Spleen (tissue), 11 donors: ENCODE results near the gene KRTAP12-4. TPM values are rescaled to one million over a fixed set of nuclear protein-coding genes. Genes with fewer than 3 reads are reported as not detected.
"Not testable (repeated sequence)": the region's sequence is repeated elsewhere in the genome, so short reads cannot be mapped to it uniquely, and the experiment has no call there.

Experiments
- DNase-seq: peaks from one replicate; pipeline ENCODE4 v3.0.0-alpha.2; 2020
- H3K27ac ChIP-seq, 8 donors: fragments of 200-600 bp; sonication (generic) in 7 of 8; 1 replicate in 4 of 8; 2 replicates in 4 of 8; pipeline versions ENCODE4 v1.5.0 to v1.8.0; 2016 to 2021; ENCODE audit warnings: inconsistent platforms in 4 of 8, mild to moderate bottlenecking in 4 of 8, moderate library complexity in 1 of 8
- H3K27me3 ChIP-seq, 7 donors: fragments of 200-600 bp; sonication (generic) in 6 of 7; replicated peaks in 1 of 7; 1 replicate in 4 of 7; 2 replicates in 3 of 7; pipeline versions ENCODE4 v1.5.0 to v1.8.0; 2016 to 2021; ENCODE audit warnings: inconsistent platforms in 3 of 7, mild to moderate bottlenecking in 1 of 7
- H3K36me3 ChIP-seq, 6 donors: fragments of 200-600 bp; sonication (generic) in 5 of 6; 1 replicate in 4 of 6; 2 replicates in 2 of 6; pipeline versions ENCODE4 v1.5.0 to v1.8.0; 2016 to 2021; ENCODE audit warnings: inconsistent platforms in 2 of 6
- H3K4me1 ChIP-seq, 6 donors: fragments of 200-600 bp; sonication (generic) in 5 of 6; 1 replicate in 3 of 6; 2 replicates in 3 of 6; pipeline versions ENCODE4 v1.5.0 to v1.8.0; 2016 to 2021; ENCODE audit warnings: inconsistent platforms in 3 of 6
- H3K4me3 ChIP-seq, 8 donors: fragments of 200-600 bp; sonication (generic) in 7 of 8; 1 replicate in 4 of 8; 2 replicates in 4 of 8; pipeline versions ENCODE4 v1.5.0 to v1.8.0; 2016 to 2021; ENCODE audit warnings: inconsistent platforms in 4 of 8, mild to moderate bottlenecking in 4 of 8, moderate library complexity in 2 of 8
- H3K9me3 ChIP-seq, 8 donors: fragments of 200-600 bp; sonication (generic) in 7 of 8; 1 replicate in 4 of 8; 2 replicates in 4 of 8; pipeline versions ENCODE4 v1.5.0 to v1.8.0; 2016 to 2021; ENCODE audit warnings: inconsistent platforms in 4 of 8
- CTCF ChIP-seq, 11 experiments: fragments of 200-600 bp in 7 of 11; fragments of 450-650 bp in 4 of 11; sonication (generic) in 4 of 11; IDR thresholded peaks in 8 of 11; conservative IDR thresholded peaks in 3 of 11; 1 replicate in 7 of 11; 2 replicates in 4 of 11; pipeline versions ENCODE4 v1.4.0 to v1.8.0; 2016 to 2021; ENCODE audit warnings: antibody characterized with exemption in 11 of 11, inconsistent platforms in 4 of 11, mild to moderate bottlenecking in 1 of 11
- POLR2A ChIP-seq, 3 donors: fragments of 450-650 bp; IDR thresholded peaks; one replicate each; pipeline ENCODE4 v1.5.1; 2017; ENCODE audit warnings: antibody characterized with exemption in 3 of 3, mild to moderate bottlenecking in 1 of 3
- POLR2AphosphoS5 ChIP-seq, 3 donors: sonication (generic); formaldehyde crosslinking; IDR thresholded peaks; one replicate each; pipeline ENCODE4 v1.5.1; 2017; ENCODE audit warnings: antibody characterized with exemption in 3 of 3
- WGBS, 5 donors: extraction: QIAGEN DNeasy Blood & Tissue Kit in 3 of 5; methylation state at CpG; one replicate each; pipeline versions ENCODE4 v1.1.5 to v1.1.7; 2013 to 2018; 5-methylcytosine and 5-hydroxymethylcytosine counted together
- intact Hi-C: fragments of 100-400 bp; cut with DNase I; formaldehyde crosslinking; loops from one replicate; pipeline ENCODE4 v1.15.0; 2023; ENCODE audit warnings: low total_unique reads
- polyA plus RNA-seq, 3 donors: library from polyadenylated mRNA; stranded (reverse); fragments of 200-250 nt; gene quantifications; one replicate each; pipeline ENCODE4 v1.2.1, GENCODE V29; 2013
- total RNA-seq, 7 donors: library from RNA; depleted of rRNA in 3 of 7; stranded (reverse); fragments of >200 nt in 3 of 7; fragmentation: NEBNext Ultra II Directional in 4 of 7; extraction: Animal tissue kit (Norgen Biotek cat#: 25700) in 4 of 7; gene quantifications; one replicate each; pipeline versions ENCODE4 v1.1.0 to v1.2.1, GENCODE V29; 2016 to 2021
- donor health status: healthy with polysubstance abuse.
- donor health status: DM: no; HTN: no; CAD: no; lungs with moderate emphysema.
- donor health status: DM: no; HTN: no; CAD: no.
- donor health status: Bipolar disorder and iron deficiency.
- donor health status: healthy.
- donor health status: DM: no; HTN: no; CAD: no.
- donor health status: DM: yes; HTN: yes; CAD: no.

KRTAP12-4 gene
- total and polyA plus RNA-seq, 10 donors, result not detected

GRCh38 chr21:44650265-44650972 is 4.0 kb downstream of the KRTAP12-4 start:
- H3K4me3 ChIP-seq, result no peak overlapping the region
- peaks cover 0 to 35% (median 0%) of the 10 kb centered on the region in 7 donors for H3K27me3 ChIP-seq
- peaks cover 0 to 5% (median 3%) of the 10 kb centered on the region in 8 donors for H3K9me3 ChIP-seq
- no peak overlapping the region for H3K27ac ChIP-seq
- TF ChIP-seq CTCF (IDR thresholded peaks at IDR 0.05 in 8 of 11, conservative IDR thresholded peaks at IDR 0.05 in 3 of 11), result no peak
- TF ChIP-seq POLR2A (IDR thresholded peaks at IDR 0.05), result no peak
- no peak for TF ChIP-seq POLR2AphosphoS5 (IDR thresholded peaks at IDR 0.05)
- no peak for DNase-seq
- WGBS, 5 donors, result 88 to 93% (median 91%) methylated on average over 20 of the region's 20 CpGs
- intact Hi-C loops, result no loop called here
- H3K4me1 ChIP-seq, result no peaks in the 10 kb centered on the region
- no peaks in the 10 kb centered on the region for H3K36me3 ChIP-seq

GRCh38 chr21:44649521-44650100 is 4.8 kb downstream of the KRTAP12-4 start:
- intact Hi-C loops, result no loop called here
- Histone ChIP-seq H3K4me1 (no peaks in the 10 kb centered on the region), H3K27me3 (peaks cover 0 to 35% (median 0%) of the 10 kb centered on the region in 7 donors), H3K4me3 (no peak overlapping the region), H3K36me3 (no peaks in the 10 kb centered on the region), H3K9me3 (peaks cover 0 to 12% (median 11%) of the 10 kb centered on the region in 8 donors), H3K27ac (no peak overlapping the region)
- DNase-seq, result no peak
- 83 to 90% (median 88%) methylated on average over 14 to 18 of the region's 18 CpGs for WGBS, 5 donors
- TF ChIP-seq POLR2AphosphoS5 (IDR thresholded peaks at IDR 0.05), result no peak
- TF ChIP-seq CTCF (IDR thresholded peaks at IDR 0.05 in 8 of 11, conservative IDR thresholded peaks at IDR 0.05 in 3 of 11), result no peak
- no peak for TF ChIP-seq POLR2A (IDR thresholded peaks at IDR 0.05)

GRCh38 chr21:44648557-44649311 is 5.7 kb downstream of the KRTAP12-4 start:
- WGBS, 5 donors, result 74 to 78% (median 76%) methylated on average over 13 to 33 of the region's 33 CpGs
- Histone ChIP-seq H3K4me1 (no peaks in the 10 kb centered on the region), H3K27ac (no peak overlapping the region), H3K36me3 (no peaks in the 10 kb centered on the region), H3K27me3 (peaks cover 0 to 29% (median 0%) of the 10 kb centered on the region in 7 donors), H3K4me3 (no peak overlapping the region), H3K9me3 (peaks cover 0 to 21% (median 19%) of the 10 kb centered on the region in 8 donors)
- TF ChIP-seq CTCF (IDR thresholded peaks at IDR 0.05 in 8 of 11, conservative IDR thresholded peaks at IDR 0.05 in 3 of 11) (no peak), POLR2A (IDR thresholded peaks at IDR 0.05) (no peak), POLR2AphosphoS5 (IDR thresholded peaks at IDR 0.05) (no peak)
- no peak for DNase-seq
- intact Hi-C loops, result no loop called here

GRCh38 chr21:44647222-44647552 is 7.3 kb downstream of the KRTAP12-4 start:
- no peak overlapping the region for H3K27ac ChIP-seq
- no peak overlapping the region for H3K4me3 ChIP-seq
- no peaks in the 10 kb centered on the region for H3K36me3 ChIP-seq
- peaks cover 0 to 34% (median 30%) of the 10 kb centered on the region in 8 donors for H3K9me3 ChIP-seq
- WGBS, 5 donors, result 65 to 76% (median 75%) methylated on average over 8 of the region's 8 CpGs
- H3K27me3 ChIP-seq, result peaks cover 0 to 27% (median 0%) of the 10 kb centered on the region in 7 donors
- TF ChIP-seq POLR2AphosphoS5 (IDR thresholded peaks at IDR 0.05), result no peak
- H3K4me1 ChIP-seq, result no peaks in the 10 kb centered on the region
- intact Hi-C loops, result no loop called here
- no peak for DNase-seq

GRCh38 chr21:44646366-44647221 is 7.9 kb downstream of the KRTAP12-4 start, which contains the start of gene KRTAP10-11:
Gene KRTAP10-11 (plus strand): TSS chr21:44646414. CDS start chr21:44646459, 45 bp downstream.
- Histone ChIP-seq H3K27me3 (peaks cover 0 to 27% (median 0%) of the 10 kb centered on the region in 7 donors), H3K9me3 (peaks cover 0 to 37% (median 32%) of the 10 kb centered on the region in 8 donors)
- H3K36me3 ChIP-seq, intact Hi-C loops, DNase-seq, H3K4me3 ChIP-seq, H3K27ac ChIP-seq, H3K4me1 ChIP-seq: not testable (repeated sequence)
- WGBS, 5 donors, result 76 to 83% (median 78%) methylated on average over 14 to 21 of the region's 21 CpGs
